HepG2 (cell line): ENCODE results near the gene ZNRD2. TPM values are rescaled to one million over a fixed set of nuclear protein-coding genes. Genes with fewer than 3 reads are reported as not detected.
A peak's percentile ranks its signal among the peaks of the same experiment; 100 is the strongest.

Source experiments
- ATAC-seq: fragments of 200-7000 bp; cut with Tn5 transposase; 3 replicates; pipeline ENCODE4 v1.9.1; 2020; ENCODE audit warnings: mild to moderate bottlenecking, moderate library complexity
- BruUV-seq: library from RNA; stranded (reverse); fragments of 400-500 nt; replicated peaks from 2 replicates; lab custom pipeline; 2021; lab: Mats Ljungman, UMichigan
- CTCF ChIA-PET: fragments of 300-600 bp; formaldehyde crosslinking; extraction: SDS; loops from one replicate; lab custom pipeline; 2021; ENCODE audit warnings: low total read pairs, inconsistent platforms, low intra/inter-chr PET ratio; lab: Yijun Ruan, JAX
- POLR2A ChIA-PET: fragments of 350-600 bp; sonication (Branson Sonifier 250); formaldehyde crosslinking; loops from one replicate; lab custom pipeline; 2020; ENCODE audit warnings: antibody characterized with exemption, inconsistent platforms; lab: Yijun Ruan, JAX
- DNase-seq: peaks from one replicate; pipeline ENCODE4 v3.0.0-alpha.2; 2015; ENCODE audit warnings: low spot score
- FAIRE-seq: peaks from 3 replicates; lab custom pipeline; 2011; peaks lifted over from hg19 to GRCh38; lab: Jason Lieb, UNC
- H2AFZ ChIP-seq: one replicate; pipeline ENCODE4 v1.6.1; 2011; ENCODE audit warnings: low read length, inconsistent platforms
- H3K27ac ChIP-seq: fragments of 300-600 bp; 3 replicates; pipeline ENCODE4 v1.8.0; 2011; ENCODE audit warnings: mixed run types, mild to moderate bottlenecking, mixed read lengths, low read length, inconsistent platforms; ENCODE audit not compliant: insufficient read depth; ENCODE audit errors: extremely low read length
- H3K27me3 ChIP-seq, 2 experiments: fragments of 200-600 bp in 1 of 2; 2 replicates in 1 of 2; 3 replicates in 1 of 2; pipeline versions ENCODE4 v1.6.0 to v1.8.0; 2011; ENCODE audit warnings: low read length in 2 of 2, mild to moderate bottlenecking in 2 of 2, moderate library complexity in 2 of 2, inconsistent platforms in 1 of 2; ENCODE audit not compliant: insufficient read depth in 2 of 2, control insufficient read depth in 1 of 2
- H3K36me3 ChIP-seq, 2 experiments: fragments of 200-600 bp in 1 of 2; replicated peaks in 1 of 2; 2 replicates in 1 of 2; 3 replicates in 1 of 2; pipeline versions ENCODE4 v1.5.1 to v1.8.0; 2011; ENCODE audit warnings: low read length in 2 of 2, inconsistent platforms in 1 of 2; ENCODE audit not compliant: insufficient read depth in 2 of 2, control insufficient read depth in 1 of 2
- H3K4me1 ChIP-seq: 2 replicates; pipeline ENCODE4 v1.5.1; 2012; ENCODE audit warnings: low read length, inconsistent platforms; ENCODE audit not compliant: insufficient read depth
- H3K4me2 ChIP-seq: 2 replicates; pipeline ENCODE4 v1.6.0; 2011; ENCODE audit warnings: low read depth, low read length, inconsistent platforms
- H3K4me3 ChIP-seq, 3 experiments: fragments of 200-600 bp in 1 of 3; sonication (generic), shearing (Covaris generic) in 1 of 3; replicated peaks in 1 of 3; 2 replicates each; pipeline ENCODE4 v1.5.1; 2011 to 2016; ENCODE audit warnings: low read length in 3 of 3, inconsistent platforms in 2 of 3, low read depth in 2 of 3, mild to moderate bottlenecking in 2 of 3, control low read depth in 1 of 3, mixed read lengths in 1 of 3; ENCODE audit not compliant: insufficient read depth in 1 of 3
- H3K79me2 ChIP-seq: one replicate; pipeline ENCODE4 v1.6.1; 2011; ENCODE audit warnings: low read length, inconsistent platforms; ENCODE audit not compliant: insufficient read depth
- H3K9ac ChIP-seq: 2 replicates; pipeline ENCODE4 v1.6.0; 2011; ENCODE audit warnings: mild to moderate bottlenecking, low read depth, low read length, inconsistent platforms; ENCODE audit not compliant: insufficient read depth
- H3K9me3 ChIP-seq: 2 replicates; pipeline ENCODE4 v1.5.1; 2012; ENCODE audit warnings: mild to moderate bottlenecking, low read length
- H4K20me1 ChIP-seq: 2 replicates; pipeline ENCODE4 v1.6.0; 2011; ENCODE audit warnings: inconsistent platforms, mild to moderate bottlenecking, low read length, moderate library complexity; ENCODE audit not compliant: insufficient read depth
- HNRNPLL ChIP-seq: fragments of 200-400 bp; formaldehyde crosslinking; IDR thresholded peaks from 2 replicates; pipeline ENCODE4 v1.6.1; 2017; ENCODE audit warnings: mild to moderate bottlenecking, low read depth, low read length; ENCODE audit not compliant: poor library complexity, severe bottlenecking
- NR1H2 ChIP-seq: sonication (generic); formaldehyde crosslinking; IDR thresholded peaks from 2 replicates; pipeline ENCODE4 v1.8.1; 2022; ENCODE audit warnings: low read depth, missing genetic modification reagents, borderline replicate concordance
- RBFOX2 ChIP-seq: fragments of 200-400 bp; formaldehyde crosslinking; IDR thresholded peaks from 2 replicates; pipeline ENCODE4 v1.6.1; 2017; ENCODE audit warnings: low read depth, mild to moderate bottlenecking, low read length
- RBM39 ChIP-seq: fragments of 200-400 bp; formaldehyde crosslinking; IDR thresholded peaks from one replicate; pipeline ENCODE4 v1.6.1; 2018; ENCODE audit warnings: antibody characterized with exemption, mild to moderate bottlenecking, low read depth, low read length; ENCODE audit not compliant: poor library complexity, severe bottlenecking
- U2AF1 ChIP-seq: fragments of 200-400 bp; formaldehyde crosslinking; optimal IDR thresholded peaks from 2 replicates; pipeline ENCODE3; 2017; ENCODE audit warnings: mild to moderate bottlenecking, low read depth, low read length
- ZFX ChIP-seq: sonication (generic); formaldehyde crosslinking; IDR thresholded peaks from 2 replicates; pipeline ENCODE4 v1.4.0; 2020; ENCODE audit warnings: mild to moderate bottlenecking, low read depth, missing genetic modification reagents, moderate library complexity
- ZFY ChIP-seq: sonication (generic); formaldehyde crosslinking; IDR thresholded peaks from 2 replicates; pipeline ENCODE4 v1.4.0; 2020; ENCODE audit warnings: missing genetic modification reagents
- ZNF180 ChIP-seq: sonication (generic); formaldehyde crosslinking; IDR thresholded peaks from 2 replicates; pipeline ENCODE4 v1.4.0; 2020; ENCODE audit warnings: low read depth, missing genetic modification reagents, borderline replicate concordance
- WGBS: methylation state at CpG from one replicate; pipeline ENCODE4 v1.1.6; 2017; ENCODE audit warnings: low lambda C conversion rate; 5-methylcytosine and 5-hydroxymethylcytosine counted together
- in situ Hi-C: cut with HindIII; loops from 2 replicates; pipeline ENCODE4 v1.10.0; 2017; ENCODE audit warnings: low pct_unique_long_range_greater_than_20kb; ENCODE audit not compliant: extremely low pct_ligation_motif_present
- intact Hi-C: fragments of 100-400 bp; cut with micrococcal nuclease; formaldehyde crosslinking; loops from one replicate; pipeline ENCODE4 v1.10.0; 2022; ENCODE audit not compliant: unreplicated experiment
- polyA plus RNA-seq, 8 experiments: library from polyadenylated mRNA; depleted of rRNA in 3 of 8; stranded (reverse) in 7 of 8; unstranded in 1 of 8; fragments of >200 nt; fragmentation: Illumina TruSeq in 4 of 8; extraction: Trizol in 4 of 8; gene quantifications; 2 replicates each; pipeline versions ENCODE4 v1.2.1 to v1.2.3, GENCODE V29; 2011 to 2016; ENCODE audit warnings: low read depth in 4 of 8, missing spikeins in 1 of 8, mixed read lengths in 1 of 8; ENCODE audit not compliant: insufficient read depth in 1 of 8
- total RNA-seq, 5 experiments: library from RNA; depleted of rRNA; stranded (reverse); fragments of >200 nt; fragmentation: Illumina TruSeq; extraction: Trizol; gene quantifications; 2 replicates each; pipeline ENCODE4 v1.2.3, GENCODE V29; 2016; ENCODE audit warnings: low read depth in 1 of 5
- TF ChIP-seq, protein P1 (sequence below): sonication (generic); formaldehyde crosslinking; IDR thresholded peaks from 2 replicates; pipeline ENCODE4 v1.8.0; 2023; ENCODE audit warnings: mild to moderate bottlenecking, missing genetic modification reagents

ZNRD2 gene
- total and polyA plus RNA-seq, 2 of the 13 experiments (the other 11 are each of a cell fraction or from before 2014, with no cell fraction given): 29.2 to 34.0 TPM

DNA sequence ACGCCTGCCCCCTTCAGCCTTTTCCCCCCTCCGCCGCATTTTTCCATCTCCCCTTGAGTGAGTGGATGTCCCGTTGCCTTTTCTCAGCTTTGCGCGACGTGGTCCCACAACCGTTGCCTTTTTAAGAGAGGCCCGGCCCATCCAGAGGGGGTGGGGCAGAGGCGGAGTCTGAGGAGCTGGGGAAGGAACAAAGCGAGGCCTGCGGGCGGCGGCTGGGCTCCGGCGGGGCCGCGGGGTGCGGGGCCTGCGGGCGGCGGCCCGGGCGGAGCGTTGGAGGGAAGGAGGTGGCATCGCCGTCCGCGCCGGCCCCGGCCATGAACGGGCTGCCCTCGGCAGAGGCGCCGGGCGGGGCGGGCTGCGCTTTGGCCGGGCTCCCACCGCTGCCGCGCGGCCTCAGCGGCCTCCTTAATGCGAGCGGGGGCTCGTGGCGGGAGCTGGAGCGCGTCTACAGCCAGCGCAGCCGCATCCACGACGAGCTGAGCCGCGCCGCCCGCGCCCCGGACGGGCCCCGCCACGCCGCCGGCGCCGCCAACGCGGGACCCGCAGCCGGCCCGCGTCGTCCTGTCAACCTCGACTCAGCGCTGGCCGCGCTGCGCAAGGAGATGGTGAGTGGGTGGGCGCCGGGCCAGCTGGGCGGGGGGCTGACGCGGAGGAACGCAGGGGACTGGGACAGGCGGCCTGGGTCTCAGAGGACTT lies 2.2 kb downstream of the ZNRD2 start, which contains the start of gene FAM89B:
FAM89B (plus strand) TSS at position 183 of the 696 bp plus-strand sequence; CDS start at position 315, 132 bp downstream.
- no peak within 1 kb of the TSS for H3K27ac ChIP-seq

DNA sequence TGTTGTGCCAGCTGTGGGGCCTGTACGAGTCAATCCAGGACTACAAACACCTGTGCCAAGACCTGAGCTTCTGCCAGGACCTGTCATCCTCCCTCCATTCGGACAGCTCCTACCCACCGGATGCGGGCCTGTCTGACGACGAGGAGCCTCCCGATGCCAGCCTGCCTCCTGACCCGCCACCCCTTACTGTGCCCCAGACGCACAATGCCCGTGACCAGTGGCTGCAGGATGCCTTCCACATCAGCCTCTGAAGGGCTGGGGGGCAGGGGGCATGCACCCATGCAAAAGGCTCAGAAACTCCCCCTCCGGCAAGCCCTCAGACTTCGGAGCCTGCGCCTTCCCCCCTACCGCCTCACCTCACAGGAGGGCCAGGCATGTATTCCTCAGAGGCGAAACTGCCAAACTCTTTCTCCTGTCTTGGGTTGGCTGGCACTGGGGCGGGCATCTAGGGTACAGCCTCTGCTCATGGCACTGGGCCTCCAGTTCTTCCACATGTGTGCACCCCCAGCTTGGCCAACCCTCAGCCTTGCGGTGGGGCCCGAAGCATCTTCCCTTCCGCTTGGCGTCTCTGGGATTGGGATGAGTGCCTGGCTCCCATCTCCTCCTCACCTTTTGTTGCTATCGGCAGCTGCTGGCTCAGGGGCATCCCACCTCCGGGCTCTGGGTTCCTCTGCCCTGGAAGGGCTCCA lies 3.3 kb downstream of the ZNRD2 start:
- Histone ChIP-seq H3K4me1 (peaks cover 63% of the 10 kb centered on the region), H3K27me3 (no peaks in the 10 kb centered on the region; a peak in 1 of 5 replicates), H3K4me3 (peak overlapping the region in 1 of 3 experiments; percentile 77; a peak in 1 of 6 replicates), H3K4me2 (no peak overlapping the region), H3K27ac (no peak overlapping the region), H3K36me3 (peaks cover 3 to 5% of the 10 kb centered on the region in 2 experiments; a peak in 2 of 5 replicates), H3K9me3 (no peaks in the 10 kb centered on the region), H3K9ac (no peak overlapping the region), H2AFZ (no peak overlapping the region), H3K79me2 (peaks cover 25% of the 10 kb centered on the region), H4K20me1 (no peaks in the 10 kb centered on the region; the same call in 1 of the 2 replicates)
- in situ Hi-C loops: no loop called here
- DNase-seq (no peak), ATAC-seq (no peak), FAIRE-seq (no peak)
- TF ChIP-seq, protein P1, sequence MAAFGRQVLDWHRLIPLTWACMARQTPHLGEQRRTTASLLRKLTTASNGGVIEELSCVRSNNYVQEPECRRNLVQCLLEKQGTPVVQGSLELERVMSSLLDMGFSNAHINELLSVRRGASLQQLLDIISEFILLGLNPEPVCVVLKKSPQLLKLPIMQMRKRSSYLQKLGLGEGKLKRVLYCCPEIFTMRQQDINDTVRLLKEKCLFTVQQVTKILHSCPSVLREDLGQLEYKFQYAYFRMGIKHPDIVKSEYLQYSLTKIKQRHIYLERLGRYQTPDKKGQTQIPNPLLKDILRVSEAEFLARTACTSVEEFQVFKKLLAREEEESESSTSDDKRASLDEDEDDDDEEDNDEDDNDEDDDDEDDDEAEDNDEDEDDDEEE (CRISPR knock-in tag): 0 out of 2 replicates have a peak, but pooled peaks have one; percentile 27
- TF ChIP-seq RBM39 (peak; percentile 31), ZNF180 (CRISPR knock-in tag) (no peak)
- no TSS peak for BruUV-seq
- POLR2A ChIA-PET: interaction anchor here (1.8 kb wide), 1 partner anchor 13 kb away, joined by 8 read pairs; no protein-coding TSS in a partner anchor
- intact Hi-C loops: no loop called here
- CTCF ChIA-PET: interaction anchor here (1.8 kb wide), 1 partner anchor 15 kb away, joined by 16 read pairs; no protein-coding TSS in a partner anchor
- WGBS: 96% methylated on average over 19 of the region's 22 CpGs

More for the DNA sequence above, 2.2 kb downstream of the ZNRD2 start, which contains the start of gene FAM89B:
- H3K27me3 ChIP-seq: no peaks in the 10 kb centered on the region; a peak in 1 of 5 replicates
- WGBS: 84% methylated on average over 69 of the region's 86 CpGs
- intact Hi-C loops: no loop called here
- DNase-seq: no peak
- H3K9me3 ChIP-seq: no peaks in the 10 kb centered on the region
- in situ Hi-C loops: no loop called here
- H3K4me2 ChIP-seq: peak within 1 kb of the TSS; percentile 92
- CTCF ChIA-PET: interaction anchor here (1.3 kb wide), 1 partner anchor 32 kb away, joined by 7 read pairs; no protein-coding TSS in a partner anchor
- BruUV-seq: no TSS peak
- ATAC-seq: no peak
- H3K9ac ChIP-seq: peak within 1 kb of the TSS; percentile 88
- H2AFZ ChIP-seq: no peak within 1 kb of the TSS
- peaks cover 3 to 5% of the 10 kb centered on the region in 2 experiments; a peak in 2 of 5 replicates for H3K36me3 ChIP-seq
- POLR2A ChIA-PET: interaction anchor here (0.6 to 1.8 kb wide), 2 partner anchors 12 to 32 kb away, joined by 3 to 8 read pairs; no protein-coding TSS in a partner anchor
- no peaks in the 10 kb centered on the region; the same call in 1 of the 2 replicates for H4K20me1 ChIP-seq
- H3K4me3 ChIP-seq: peak within 1 kb of the TSS; percentile 85 to 99 (median 95); a peak in 5 of 6 replicates
- peaks cover 23% of the 10 kb centered on the region for H3K79me2 ChIP-seq
- TF ChIP-seq HNRNPLL (peak; percentile 17), ZFY (peak; percentile 29; the same call in 1 of the 2 replicates), NR1H2 (CRISPR knock-in tag) (no peak), RBFOX2 (peak; percentile 48; the same call in 1 of the 2 replicates), U2AF1 (no peak), ZFX (peak; percentile 6; the same call in 1 of the 2 replicates)
- peaks cover 59% of the 10 kb centered on the region for H3K4me1 ChIP-seq
- no peak for FAIRE-seq
